Measurements from ENCODE around the gene KAT14.
"Not testable (repeated sequence)": the region's sequence is repeated elsewhere in the genome, so short reads cannot be mapped to it uniquely, and the experiment has no call there.

Gene KAT14

GRCh38 chr20:18224968-18225568, 87.4 kb downstream of the KAT14 start:
- no peak for DNase-seq

GRCh38 chr20:18225632-18226031, 88.0 kb downstream of the KAT14 start:
- no peak for DNase-seq

- DNase-seq: not testable (repeated sequence)
These were observed 89.1 kb downstream of the KAT14 start for GRCh38 chr20:18226741-18227140.

- no peak for DNase-seq
These were observed 95.8 kb downstream of the KAT14 start for GRCh38 chr20:18233408-18233943.

Data from NCI-H187 (cell line).